Kidney epithelial cell (primary cell): ENCODE measurements around the gene KDM1A. TPM values are rescaled to one million over a fixed set of nuclear protein-coding genes. Genes with fewer than 3 reads are reported as not detected.

Experiments
- DNase-seq: peaks from one replicate; pipeline ENCODE4 v3.0.0-alpha.2; 2010; ENCODE audit warnings: low read depth
- H3K27me3 ChIP-seq: 2 replicates; pipeline ENCODE4 v1.6.0; 2011; ENCODE audit warnings: low read length; ENCODE audit not compliant: control insufficient read depth, insufficient read depth
- H3K36me3 ChIP-seq: 2 replicates; pipeline ENCODE4 v1.5.1; 2011; ENCODE audit warnings: low read length; ENCODE audit not compliant: control insufficient read depth, insufficient read depth
- H3K4me3 ChIP-seq: 2 replicates; pipeline ENCODE4 v1.5.1; 2011; ENCODE audit warnings: low read depth, mild to moderate bottlenecking, control low read depth, low read length
- total RNA-seq: library from RNA; depleted of rRNA; stranded (reverse); fragments of >200 nt; gene quantifications from 2 replicates; pipeline ENCODE4 v1.2.3, GENCODE V29; 2015
- TF ChIP-seq, protein P1 (sequence below): IDR thresholded peaks from 2 replicates; pipeline ENCODE4 v1.5.1; 2011; ENCODE audit warnings: mild to moderate bottlenecking, moderate library complexity, low read length, control low read depth, inconsistent platforms; ENCODE audit not compliant: insufficient read depth, poor library complexity, severe bottlenecking

The KDM1A gene
- total RNA-seq, 1 donor from 2014 or later = 111 TPM

DNA sequence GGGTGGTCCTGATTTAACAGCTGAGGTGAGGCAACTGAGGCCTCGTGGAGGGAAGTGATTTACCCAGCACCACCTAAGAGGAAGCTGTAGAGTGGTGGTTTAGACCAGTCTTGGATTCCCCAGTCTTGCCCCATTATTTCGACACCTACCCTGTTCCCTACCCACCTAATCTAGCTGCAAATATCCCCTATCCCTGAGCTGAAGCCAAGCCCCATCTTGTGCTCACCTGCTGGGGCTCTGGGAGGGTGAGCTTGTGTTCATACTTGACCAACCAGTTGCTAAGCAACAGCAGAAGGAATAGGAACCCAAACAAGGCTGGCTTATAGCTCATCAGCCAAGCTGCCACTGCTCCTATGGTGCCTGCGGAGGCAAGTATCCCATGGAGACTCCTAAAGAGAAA, 5.6 kb upstream of the KDM1A start:
- DNase-seq = peak; percentile 82
- Histone ChIP-seq H3K36me3 (no peaks in the 10 kb centered on the region), H3K27me3 (no peaks in the 10 kb centered on the region), H3K4me3 (no peak overlapping the region)
- TF ChIP-seq, protein P1, sequence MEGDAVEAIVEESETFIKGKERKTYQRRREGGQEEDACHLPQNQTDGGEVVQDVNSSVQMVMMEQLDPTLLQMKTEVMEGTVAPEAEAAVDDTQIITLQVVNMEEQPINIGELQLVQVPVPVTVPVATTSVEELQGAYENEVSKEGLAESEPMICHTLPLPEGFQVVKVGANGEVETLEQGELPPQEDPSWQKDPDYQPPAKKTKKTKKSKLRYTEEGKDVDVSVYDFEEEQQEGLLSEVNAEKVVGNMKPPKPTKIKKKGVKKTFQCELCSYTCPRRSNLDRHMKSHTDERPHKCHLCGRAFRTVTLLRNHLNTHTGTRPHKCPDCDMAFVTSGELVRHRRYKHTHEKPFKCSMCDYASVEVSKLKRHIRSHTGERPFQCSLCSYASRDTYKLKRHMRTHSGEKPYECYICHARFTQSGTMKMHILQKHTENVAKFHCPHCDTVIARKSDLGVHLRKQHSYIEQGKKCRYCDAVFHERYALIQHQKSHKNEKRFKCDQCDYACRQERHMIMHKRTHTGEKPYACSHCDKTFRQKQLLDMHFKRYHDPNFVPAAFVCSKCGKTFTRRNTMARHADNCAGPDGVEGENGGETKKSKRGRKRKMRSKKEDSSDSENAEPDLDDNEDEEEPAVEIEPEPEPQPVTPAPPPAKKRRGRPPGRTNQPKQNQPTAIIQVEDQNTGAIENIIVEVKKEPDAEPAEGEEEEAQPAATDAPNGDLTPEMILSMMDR = no peak

GRCh38 chr1:23018661-23019093, 591 bp upstream of the KDM1A start:
- no peaks in the 10 kb centered on the region for H3K36me3 ChIP-seq
- no peaks in the 10 kb centered on the region for H3K27me3 ChIP-seq
- H3K4me3 ChIP-seq = peak overlapping the region; percentile 52
- TF ChIP-seq, protein P1 = no peak
- DNase-seq = no peak

DNA sequence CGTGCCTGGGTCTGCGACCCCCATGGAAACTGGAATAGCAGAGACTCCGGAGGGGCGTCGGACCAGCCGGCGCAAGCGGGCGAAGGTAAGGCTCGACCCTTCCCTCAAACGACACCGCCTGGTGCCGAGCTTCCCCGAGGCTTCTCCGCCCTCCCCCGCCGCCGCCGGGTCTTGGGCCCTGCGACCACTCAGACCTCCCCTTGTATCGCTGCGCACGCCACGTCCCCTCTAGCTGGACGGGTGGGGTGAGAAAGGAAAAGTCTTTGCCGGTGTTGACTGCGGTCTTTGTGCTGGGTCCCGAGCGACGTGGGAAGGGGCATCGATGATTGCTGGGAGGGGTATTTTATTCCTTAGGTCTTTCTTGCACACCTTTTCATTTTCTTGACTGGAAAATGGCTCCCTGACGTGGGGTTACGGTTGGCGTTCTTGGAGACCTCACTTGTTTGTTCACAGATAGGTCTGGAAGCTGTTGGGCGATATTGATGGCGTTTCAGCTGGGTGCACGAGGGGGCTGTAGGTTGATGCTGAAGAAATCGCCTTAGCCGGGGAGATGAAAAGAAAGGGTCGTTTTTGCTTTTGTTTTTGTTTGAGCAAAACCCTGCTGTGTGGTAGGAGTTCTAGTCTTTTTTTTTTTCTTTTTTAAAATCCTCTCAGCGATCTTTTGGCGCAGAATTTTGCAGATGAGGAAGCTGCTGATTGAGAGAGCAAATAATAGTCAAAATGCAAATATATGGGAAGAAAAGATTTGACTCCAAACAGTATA, 776 bp downstream of the KDM1A start:
- H3K27me3 ChIP-seq = no peaks in the 10 kb centered on the region
- TF ChIP-seq, protein P1 = no peak
- no peak for DNase-seq
- no peaks in the 10 kb centered on the region for H3K36me3 ChIP-seq
- peak overlapping the region; percentile 52 for H3K4me3 ChIP-seq

GRCh38 chr1:23020706-23021405, 1.6 kb downstream of the KDM1A start:
- DNase-seq = no peak
- Histone ChIP-seq H3K4me3 (peak overlapping the region; percentile 52), H3K27me3 (no peaks in the 10 kb centered on the region), H3K36me3 (no peaks in the 10 kb centered on the region)
- TF ChIP-seq, protein P1 = no peak

- no peak for DNase-seq
- TF ChIP-seq, protein P1 = no peak
- H3K4me3 ChIP-seq = no peak overlapping the region
- H3K27me3 ChIP-seq = no peaks in the 10 kb centered on the region
- no peaks in the 10 kb centered on the region for H3K36me3 ChIP-seq
These were observed 2.6 kb downstream of the KDM1A start for GRCh38 chr1:23021834-23022233.
